Hepatic stellate cell (primary cell): ENCODE data around the gene REP15.
A peak's percentile ranks its signal among the peaks of the same experiment; 100 is the strongest.
"Not testable (repeated sequence)": the region's sequence is repeated elsewhere in the genome, so short reads cannot be mapped to it uniquely, and the experiment has no call there.

ENCODE experiments used
- DNase-seq: peaks from one replicate; pipeline ENCODE4 v3.0.0; 2011; ENCODE audit warnings: low spot score

The REP15 gene, protein sequence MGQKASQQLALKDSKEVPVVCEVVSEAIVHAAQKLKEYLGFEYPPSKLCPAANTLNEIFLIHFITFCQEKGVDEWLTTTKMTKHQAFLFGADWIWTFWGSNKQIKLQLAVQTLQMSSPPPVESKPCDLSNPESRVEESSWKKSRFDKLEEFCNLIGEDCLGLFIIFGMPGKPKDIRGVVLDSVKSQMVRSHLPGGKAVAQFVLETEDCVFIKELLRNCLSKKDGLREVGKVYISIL

DNA sequence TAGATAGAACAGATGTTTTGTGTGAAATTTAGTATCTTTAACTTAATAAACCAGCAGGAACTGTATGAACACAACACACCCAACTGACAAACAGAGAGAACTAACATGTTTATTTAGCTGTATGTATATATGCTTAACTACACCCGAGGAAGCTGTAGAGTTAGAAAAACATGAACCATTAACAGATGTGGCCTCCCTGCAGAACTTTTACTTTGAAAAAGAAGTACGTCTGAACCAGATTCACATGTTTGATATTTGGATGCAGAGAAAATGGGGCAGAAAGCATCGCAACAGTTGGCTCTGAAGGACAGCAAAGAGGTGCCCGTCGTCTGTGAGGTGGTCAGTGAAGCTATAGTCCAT is at the start of gene REP15:
TSS of gene REP15 (plus strand) at position 155 of the 360 bp plus-strand sequence. CDS start at position 271, 116 bp downstream.
- no peak for DNase-seq

DNA sequence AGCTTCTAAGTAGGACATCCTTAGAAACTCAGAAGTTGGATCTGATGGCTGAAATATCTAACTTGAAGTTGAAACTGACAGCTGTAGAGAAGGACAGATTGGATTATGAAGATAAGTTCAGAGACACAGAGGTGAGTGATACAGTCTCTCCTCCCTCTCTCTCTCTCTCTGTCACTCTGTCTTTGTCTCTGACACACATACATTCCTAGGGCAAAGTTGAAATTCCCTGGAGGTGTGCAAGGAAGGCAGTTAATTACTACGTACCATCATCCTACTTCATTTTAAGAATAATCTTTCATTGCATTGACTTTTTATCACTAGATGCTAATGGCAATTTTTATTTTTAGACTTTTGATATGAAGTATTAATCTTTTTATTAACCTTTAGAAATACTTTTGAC is 46.2 kb upstream of the REP15 start:
- no peak for DNase-seq

DNA sequence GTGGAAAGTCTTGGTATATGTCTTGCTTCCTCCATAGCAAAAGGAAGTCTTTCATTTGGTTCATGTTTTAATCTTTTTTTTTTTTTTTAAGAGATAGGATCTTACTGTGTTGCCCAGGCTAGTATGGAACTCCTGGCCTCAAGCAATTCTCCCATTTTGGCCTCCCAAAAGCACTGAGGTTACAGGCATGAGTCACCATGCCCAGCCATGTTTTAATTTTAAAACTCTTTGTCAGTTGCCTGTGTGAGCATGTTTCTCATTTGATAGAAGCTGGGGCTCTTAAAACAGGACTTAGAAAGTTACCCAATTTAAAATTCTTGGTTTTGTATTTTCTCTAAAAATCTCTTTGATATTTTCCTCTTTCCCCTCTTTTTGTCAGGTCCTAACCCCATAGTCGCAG is 45.0 kb upstream of the REP15 start:
- no peak for DNase-seq

DNA sequence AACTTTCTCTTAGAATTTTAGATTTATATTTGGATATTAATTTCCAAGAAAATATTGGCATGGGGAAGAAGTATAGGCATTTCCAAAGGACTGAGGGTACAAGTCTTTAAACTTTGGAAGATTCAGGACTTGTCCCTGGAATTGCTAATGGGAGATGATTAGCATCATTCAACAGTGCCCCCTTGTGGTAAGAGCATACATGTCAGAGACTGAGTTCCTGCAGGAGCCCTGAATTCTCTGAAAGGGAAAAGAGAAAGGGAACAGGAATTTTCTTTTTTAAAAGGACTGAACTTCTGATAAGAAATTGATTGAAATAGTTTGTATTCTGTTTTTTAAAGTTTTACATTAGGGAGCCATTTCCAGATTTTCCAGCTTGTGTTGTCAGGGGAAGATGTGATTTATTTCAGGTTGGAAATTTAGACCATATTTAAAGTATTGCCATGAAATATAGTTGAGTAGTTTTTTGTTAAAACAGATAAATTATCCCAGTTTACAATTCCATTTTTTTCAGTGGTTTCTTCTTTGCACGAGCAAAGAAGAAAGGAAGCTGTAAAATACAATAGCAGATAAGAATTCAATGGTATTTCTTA is 44.0 kb upstream of the REP15 start:
- peak; percentile 51 for DNase-seq

DNA sequence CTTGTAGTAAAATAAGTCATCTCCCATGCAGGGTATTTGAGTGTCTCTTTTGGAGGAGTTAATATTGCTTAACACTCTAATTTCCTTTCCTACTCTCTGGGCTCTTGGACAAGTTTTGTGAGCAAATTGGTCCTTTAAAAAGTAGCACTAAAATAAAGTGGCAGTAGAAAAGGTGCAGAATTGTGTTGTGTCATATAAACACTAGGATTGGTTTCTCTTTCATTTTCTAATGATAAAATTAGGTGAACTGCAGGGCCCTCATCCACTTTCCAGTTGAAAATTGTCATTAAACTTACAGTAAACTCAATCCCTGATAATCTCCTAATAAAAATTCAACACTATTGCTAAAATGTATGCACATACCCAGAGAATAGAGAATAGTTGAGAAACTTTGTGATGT is 42.6 kb upstream of the REP15 start:
- DNase-seq: no peak

DNA sequence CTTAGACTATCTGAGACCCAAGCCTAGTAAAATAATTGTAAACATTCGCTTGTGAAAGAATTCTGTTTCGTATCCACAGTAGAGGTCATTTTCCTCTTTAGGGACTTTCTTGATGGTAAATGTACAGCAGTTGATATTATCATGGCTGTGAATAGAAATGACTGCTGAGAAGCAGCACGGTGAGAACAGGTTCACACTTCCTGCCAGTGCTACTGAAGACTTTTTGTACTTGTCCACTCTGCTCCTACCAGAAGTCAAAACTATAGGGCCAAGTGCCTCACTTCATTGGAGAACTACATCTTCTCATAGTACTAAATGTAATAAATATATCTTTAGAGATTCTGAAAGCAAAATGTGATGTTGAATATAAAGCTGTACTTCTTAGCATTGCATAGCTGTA is 40.8 kb upstream of the REP15 start:
- not testable (repeated sequence) for DNase-seq

DNA sequence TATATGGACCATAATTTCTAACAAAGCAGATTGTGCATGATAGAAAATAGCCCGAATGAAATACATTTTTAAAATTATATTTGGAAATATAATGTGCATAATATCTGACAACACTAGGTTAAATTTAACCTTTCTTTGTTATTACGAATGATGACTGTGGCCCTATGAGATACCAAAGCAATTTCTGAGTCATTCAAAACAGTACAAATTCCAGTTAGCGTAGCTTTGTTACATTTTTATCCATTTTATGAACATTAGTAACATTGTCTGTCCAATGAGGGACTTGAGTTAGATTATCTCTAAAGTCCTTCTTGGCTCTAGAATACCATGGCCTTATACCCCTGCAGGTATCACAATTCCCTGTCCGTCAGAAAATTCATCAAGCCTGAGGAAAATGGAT is 39.0 kb upstream of the REP15 start:
- peak; percentile 9 for DNase-seq

DNA sequence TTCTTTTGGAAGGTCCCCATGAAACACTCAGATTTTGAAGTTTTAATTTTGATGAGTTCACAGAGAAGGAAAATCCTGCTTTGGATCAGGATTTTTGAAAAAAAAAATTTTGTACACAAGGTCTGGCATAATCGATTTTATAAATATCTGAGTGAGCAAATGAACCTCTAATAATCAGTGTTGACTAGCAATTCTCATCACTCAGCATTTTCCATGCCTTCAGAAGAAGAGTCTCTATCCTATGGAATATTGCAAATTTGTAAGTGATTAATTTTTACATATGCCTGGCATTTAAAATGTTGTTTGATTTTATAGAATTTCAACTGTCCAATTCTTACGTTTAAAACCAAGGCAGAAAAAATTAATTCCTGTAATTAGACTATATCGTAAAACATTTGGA is 30.5 kb upstream of the REP15 start:
- DNase-seq: no peak

DNA sequence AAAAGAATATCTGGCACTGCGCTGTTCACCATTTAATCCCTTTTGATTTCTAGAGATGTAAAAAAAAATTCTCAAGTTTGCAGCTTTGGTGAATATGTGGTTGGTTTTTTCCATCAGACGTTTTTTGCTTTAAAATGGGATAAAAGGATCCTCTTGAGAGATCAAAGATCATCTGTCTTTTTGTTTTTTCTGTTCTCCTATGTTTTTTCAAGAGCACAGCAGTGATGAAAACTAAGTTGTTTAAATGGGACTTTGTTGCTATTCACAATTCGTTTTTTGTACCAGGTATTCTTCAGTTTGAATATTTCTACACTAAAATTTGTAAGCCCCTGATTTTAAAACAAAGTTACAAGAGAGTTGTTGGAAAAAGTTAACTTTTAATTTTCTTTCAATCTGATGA is 29.7 kb upstream of the REP15 start:
- no peak for DNase-seq

DNA sequence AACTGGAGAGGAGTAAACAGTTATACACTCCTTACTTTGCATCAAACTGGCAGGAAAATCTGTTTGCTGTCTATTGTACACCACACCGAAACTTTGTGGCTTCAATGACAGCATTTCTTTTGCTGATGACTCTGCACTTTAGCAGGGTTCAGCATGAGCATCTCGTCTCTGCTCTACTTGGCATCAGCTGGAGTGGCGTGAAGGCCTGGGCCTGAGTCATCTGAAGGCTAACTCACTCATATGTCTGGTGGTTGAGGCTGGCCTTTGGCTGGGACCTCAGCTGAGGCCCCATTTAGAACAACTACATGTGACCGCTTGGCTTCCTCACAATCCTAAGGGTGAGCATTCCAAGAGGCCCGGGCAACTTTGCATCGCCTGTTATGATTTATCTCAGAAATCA is 28.7 kb upstream of the REP15 start:
- peak; percentile 3 for DNase-seq

DNA sequence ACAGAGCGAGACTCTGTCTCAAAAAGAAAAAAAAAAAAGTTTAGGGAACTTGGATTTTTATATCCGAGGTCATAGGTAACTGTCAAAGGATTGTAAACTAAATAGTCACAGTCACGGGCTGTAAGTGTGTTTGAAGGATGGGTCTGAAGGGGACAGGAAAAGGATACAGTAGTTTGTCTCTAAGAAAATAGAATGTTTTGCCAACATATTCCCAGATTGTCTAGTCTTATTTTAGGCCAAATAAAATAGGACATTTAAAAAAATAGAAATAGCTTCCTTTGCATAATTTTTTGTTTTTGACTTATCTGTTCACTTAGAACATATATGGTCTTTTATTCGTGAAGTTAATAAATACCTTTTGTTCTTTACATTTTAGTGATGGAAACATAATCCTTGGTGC is 24.2 kb upstream of the REP15 start:
- no peak for DNase-seq

DNA sequence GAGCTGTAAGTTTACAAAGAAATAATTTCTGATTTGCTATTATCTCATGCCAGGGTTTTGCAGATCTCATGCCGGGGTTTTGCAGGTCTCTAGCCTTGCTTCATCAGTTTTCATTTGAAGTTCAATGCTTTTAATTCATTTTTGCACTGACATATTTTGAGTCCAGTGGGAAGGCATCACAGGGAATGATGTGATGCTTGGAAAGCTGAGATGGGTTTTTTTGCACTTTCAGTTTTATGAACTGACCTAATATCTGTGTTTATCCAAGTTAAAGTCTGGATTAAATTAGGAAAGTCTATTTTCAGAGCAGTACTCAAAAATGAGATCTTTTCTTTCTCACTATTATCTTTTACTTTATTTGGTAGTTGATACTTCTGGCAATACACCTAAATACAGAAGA is 23.6 kb upstream of the REP15 start:
- DNase-seq: no peak

DNA sequence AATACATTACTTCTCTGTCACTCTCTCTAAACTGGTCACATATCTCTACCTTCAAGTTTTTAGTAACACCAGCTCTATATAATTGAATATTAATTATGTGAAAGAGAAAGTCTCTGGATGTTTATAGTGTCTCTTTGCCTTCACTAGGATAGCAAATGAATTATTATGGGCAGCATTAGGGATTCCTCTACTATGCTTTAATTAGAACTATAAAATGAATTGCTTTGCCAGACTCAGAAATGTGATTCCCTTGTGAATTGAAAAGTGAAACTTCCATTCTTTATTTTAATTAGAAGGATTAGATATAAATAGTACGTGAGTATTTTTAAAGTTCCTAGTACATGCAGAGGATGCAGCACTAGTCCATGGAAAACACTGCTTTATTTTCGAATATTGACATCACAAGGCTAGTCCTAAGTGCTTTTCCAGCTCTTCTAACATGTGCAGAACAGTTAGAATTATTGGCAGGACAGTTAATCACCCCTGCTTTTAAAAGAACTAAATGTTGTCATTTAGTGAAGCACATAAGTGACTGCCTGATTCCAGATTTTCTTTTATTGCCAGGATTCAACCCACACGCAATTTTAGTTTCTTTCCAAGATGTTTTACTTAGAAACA is 23.0 kb upstream of the REP15 start:
- DNase-seq: no peak

DNA sequence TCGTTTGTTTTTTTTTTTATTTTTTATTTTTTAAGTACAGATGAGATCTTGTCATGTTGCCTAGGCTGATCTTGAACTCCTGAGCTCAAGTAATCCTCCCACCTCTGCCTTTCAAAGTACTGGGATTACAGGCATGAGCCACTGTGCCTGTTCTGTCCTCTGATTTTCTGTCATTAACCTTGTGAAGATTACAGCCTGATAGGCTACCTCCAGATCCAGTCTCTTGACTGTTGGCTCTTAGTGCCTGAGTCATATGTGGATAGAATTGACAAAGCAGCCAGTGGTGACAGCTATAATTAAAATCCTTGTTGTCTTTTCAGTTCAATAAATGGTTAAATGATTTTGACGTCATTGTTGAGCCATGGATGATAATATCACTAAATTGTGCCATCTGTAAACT is 21.3 kb upstream of the REP15 start:
- no peak for DNase-seq

DNA sequence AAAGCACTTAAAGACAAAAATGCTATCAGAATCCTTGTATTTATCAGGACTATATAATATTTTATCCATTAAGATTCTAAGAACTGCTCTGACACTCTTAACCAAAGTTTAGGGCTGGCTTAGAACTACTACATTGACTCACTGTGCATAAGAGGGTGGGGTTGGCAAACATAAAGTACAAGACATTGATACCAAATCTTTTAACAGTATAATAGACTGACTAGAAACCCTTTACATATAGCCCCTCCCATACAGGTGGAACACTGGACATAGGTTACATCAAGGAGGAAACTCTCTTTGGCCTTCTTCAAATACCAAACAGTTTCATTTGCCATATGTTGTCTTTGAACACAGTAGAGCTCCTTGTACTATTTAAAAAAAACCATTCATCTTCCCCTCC is 15.6 kb upstream of the REP15 start:
- DNase-seq: no peak

DNA sequence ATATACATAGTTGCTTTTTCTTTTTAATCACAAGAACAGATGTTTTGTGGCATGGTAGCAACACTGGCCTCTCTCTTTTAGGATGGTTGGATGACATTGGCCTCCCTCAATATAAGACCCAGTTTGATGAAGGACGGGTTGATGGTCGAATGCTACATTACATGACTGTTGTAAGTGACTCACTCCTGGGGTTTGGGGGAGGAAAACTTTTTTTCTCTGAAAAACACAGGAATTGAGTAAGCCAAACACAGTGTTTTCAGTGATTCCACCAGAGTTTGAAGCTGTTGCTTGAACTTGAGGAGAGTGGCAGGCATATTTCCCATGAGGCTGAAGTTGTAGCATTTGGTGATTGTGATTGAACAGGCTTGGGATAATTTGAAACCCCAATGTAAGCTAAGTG is 13.7 kb upstream of the REP15 start:
- peak; percentile 9 for DNase-seq

DNA sequence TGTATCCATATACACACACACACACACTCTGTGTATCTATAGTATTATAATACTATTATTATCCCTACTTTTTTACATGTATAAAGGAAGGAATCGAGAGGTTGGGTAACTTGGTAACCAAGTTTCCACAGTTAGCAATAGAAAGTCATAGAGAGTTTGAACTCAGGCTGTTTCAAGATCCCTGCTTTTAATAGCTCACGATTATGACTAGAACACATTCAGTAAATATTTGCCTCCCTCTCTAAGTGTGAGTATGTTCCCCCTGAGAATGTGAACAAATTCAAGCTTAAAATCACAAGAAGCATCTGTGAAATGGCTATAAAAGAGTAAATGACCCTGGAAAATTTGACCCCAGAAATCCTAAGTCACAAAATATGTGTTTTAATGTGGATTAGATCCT is 11.0 kb upstream of the REP15 start:
- no peak for DNase-seq

DNA sequence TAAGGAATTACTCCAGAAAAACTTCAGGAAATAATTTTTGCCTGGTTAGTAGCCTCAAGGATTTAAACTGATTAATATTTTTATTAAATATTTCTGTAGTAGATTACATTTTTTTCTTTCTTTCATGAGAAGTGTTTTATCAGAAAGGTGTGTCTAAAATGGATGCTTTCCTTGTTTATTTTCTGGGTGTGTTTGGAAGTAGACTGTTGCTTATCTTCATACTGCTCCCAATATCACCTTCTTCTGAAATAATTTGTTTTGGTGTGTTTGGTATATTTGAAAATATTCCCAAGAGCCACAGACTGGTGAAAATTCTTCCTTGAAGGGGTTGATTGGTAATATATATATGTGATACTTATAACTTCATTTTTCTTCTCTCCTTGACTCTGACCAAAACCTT is 10.1 kb upstream of the REP15 start:
- no peak for DNase-seq

DNA sequence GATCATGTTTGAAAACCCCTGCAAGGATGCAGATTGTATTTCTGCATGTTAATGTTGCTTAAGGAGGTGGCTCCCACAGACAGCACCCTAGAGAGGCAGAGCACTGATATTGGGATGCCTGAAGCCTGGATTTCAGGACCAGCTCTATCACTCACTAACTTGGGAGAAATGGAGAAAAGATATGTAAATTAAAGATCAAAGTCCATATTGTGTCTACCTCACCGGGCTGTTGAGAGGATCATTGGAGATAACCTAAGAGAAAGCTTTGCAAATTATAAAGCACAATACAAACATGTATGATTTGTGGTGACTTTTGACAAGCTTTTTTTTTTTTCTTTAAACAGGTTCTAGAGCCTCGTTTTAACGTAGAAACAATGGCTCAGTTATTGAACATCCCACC is 7.6 kb upstream of the REP15 start:
- no peak for DNase-seq

DNA sequence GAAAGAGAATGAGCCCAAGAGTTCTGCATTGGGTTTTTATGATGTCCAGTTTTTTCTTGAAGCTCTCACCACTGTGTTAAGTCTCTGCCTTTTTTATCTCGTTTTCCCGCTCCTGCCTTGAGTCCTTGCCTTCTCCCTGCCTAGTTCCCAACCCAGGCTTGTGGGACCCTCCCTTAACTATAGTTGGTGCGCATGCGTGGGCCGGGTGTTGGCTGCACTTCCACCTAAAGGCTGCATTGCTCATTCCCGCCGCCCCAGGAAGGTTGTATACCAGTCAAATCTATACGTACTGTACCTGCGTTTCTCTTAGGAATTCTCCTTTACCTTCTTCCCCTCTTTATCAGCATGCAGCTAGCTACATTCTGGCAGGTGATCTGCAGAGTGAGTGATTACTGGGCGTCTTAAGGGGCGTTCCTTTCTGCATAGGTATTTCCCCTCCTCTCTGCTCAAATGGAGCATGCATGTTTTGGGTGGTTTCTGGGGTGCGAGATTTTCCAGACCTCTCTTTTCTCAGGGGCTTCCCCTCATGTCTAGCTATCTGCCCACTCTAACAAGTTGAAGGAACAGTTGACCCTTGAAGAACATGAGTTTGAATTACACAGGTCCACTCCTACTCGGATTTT is 6.6 kb upstream of the REP15 start:
- DNase-seq: no peak

DNA sequence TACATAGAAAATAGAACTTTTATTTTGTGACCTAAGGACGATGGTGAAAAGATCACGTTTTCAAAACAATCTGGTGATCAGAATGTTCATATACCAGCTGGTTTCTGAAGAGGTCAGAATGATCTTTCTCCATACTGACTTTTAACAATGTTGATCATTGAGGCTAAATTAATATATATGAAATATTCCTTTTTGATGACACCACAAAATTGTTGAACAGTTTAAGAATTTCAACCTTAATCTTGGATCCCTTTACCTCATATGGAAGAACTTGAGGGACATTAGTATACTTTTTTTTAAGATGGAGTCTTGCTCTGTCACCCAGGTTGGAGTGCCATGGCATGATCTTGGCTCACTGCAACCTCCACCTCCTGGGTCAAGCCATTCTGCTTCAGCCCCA is 2.8 kb upstream of the REP15 start:
- no peak for DNase-seq

DNA sequence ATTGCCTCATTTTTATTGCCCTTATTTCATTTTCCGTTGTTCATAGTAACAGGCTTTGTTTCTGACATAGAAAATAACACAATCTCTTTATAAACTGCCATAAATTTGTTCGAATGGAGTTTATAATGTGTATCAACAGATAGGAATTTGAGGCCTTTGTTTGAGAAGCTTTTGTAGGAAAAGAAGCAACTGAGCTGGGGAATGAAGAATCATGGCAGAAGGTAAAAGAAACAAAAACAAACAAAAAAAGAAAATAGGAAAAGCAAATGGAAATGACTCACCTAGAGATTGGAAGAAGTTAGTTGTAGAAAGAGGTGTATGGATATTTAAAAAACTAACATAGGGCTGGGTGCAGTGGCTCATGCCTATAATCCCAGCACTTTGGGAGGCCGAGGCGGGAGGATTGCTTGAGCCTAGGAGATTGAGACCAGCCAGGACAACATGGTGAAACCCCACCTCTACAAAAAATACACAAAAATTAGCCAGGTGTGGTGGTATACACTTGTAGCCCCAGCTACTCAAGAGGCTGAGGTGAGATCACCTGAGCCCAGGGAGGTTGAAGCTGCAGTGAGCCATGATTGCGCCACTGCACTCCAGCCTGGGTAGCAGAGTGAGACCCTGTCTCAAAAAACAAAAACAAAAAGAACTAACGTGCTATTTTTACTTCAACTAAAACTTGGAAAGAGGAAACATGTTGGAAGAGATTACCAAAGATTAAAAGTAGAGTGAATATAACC is 523 bp upstream of the REP15 start:
- DNase-seq: no peak
